G401 (cell line): Measurements from ENCODE around the gene BICRAL. TPM values are rescaled to one million over a fixed set of nuclear protein-coding genes. Genes with fewer than 3 reads are reported as not detected.

Experiments used
- DNase-seq: peaks from one replicate; pipeline ENCODE4 v3.0.0-alpha.2; 2015; ENCODE audit warnings: low spot score
- in situ Hi-C: cut with HindIII; loops from 2 replicates; pipeline ENCODE4 v1.10.0; 2016; ENCODE audit warnings: low sequenced_read_pairs, mixed read lengths
- total RNA-seq: library from RNA; depleted of rRNA; stranded (reverse); fragments of >200 nt; shearing (Covaris generic); gene quantifications from 2 replicates; pipeline ENCODE4 v1.2.3, GENCODE V29; 2014; rRNA removed

The BICRAL gene
- total RNA-seq, 1 experiment from 2014 or later, result 1.6 TPM

- DNase-seq, result no peak
- in situ Hi-C loops, result no loop called here
These were observed 129.5 kb downstream of the BICRAL start for GRCh38 chr6:42911171-42912021.

GRCh38 chr6:42914546-42914945 is 132.7 kb downstream of the BICRAL start:
- DNase-seq, result no peak
- in situ Hi-C loops, result no loop called here

GRCh38 chr6:42915732-42916131 is 133.9 kb downstream of the BICRAL start, which contains the start of gene PTCRA:
PTCRA (plus strand) TSS chr6:42916053; CDS start chr6:42916070, 17 bp downstream.
- no peak for DNase-seq
- in situ Hi-C loops, result no loop called here

- in situ Hi-C loops, result no loop called here
- DNase-seq, result no peak
These were observed 134.4 kb downstream of the BICRAL start for GRCh38 chr6:42916288-42916687.

Other genes with a start within 250 kb of the BICRAL start
- gene UBR2, start 218.0 kb upstream of the BICRAL start, total RNA-seq, result 14.3 and 18.5 TPM in 2 replicates
- not detected in 2 replicates for gene PRPH2, start 59.5 kb upstream of the BICRAL start, total RNA-seq
- gene TBCC, start 35.9 kb upstream of the BICRAL start, total RNA-seq, result 57.7 and 73.2 TPM in 2 replicates
- gene RPL7L1, start 97.6 kb downstream of the BICRAL start, total RNA-seq, result 120 and 159 TPM in 2 replicates
- not detected in 2 replicates for gene PTCRA, start 134.0 kb downstream of the BICRAL start, total RNA-seq
- 47.5 and 52.5 TPM in 2 replicates for gene CNPY3, start 147.4 kb downstream of the BICRAL start, total RNA-seq
- gene GNMT, start 178.7 kb downstream of the BICRAL start, total RNA-seq, result 0.75 TPM in 1 of 2 replicates, not detected in the other
- gene PEX6, start 197.1 kb downstream of the BICRAL start, total RNA-seq, result 14.1 and 19.2 TPM in 2 replicates
- 64.8 and 71.0 TPM in 2 replicates for gene PPP2R5D, start 202.5 kb downstream of the BICRAL start, total RNA-seq
- gene MEA1, start 231.9 kb downstream of the BICRAL start, total RNA-seq, result 77.0 and 78.3 TPM in 2 replicates
- gene KLHDC3, start 232.2 kb downstream of the BICRAL start, total RNA-seq, result 131 and 136 TPM in 2 replicates
- 140 and 164 TPM in 2 replicates for gene RRP36, start 239.6 kb downstream of the BICRAL start, total RNA-seq